H9 (cell line): ENCODE results near the gene HEPN1. TPM values are rescaled to one million over a fixed set of nuclear protein-coding genes. Genes with fewer than 3 reads are reported as not detected.

Experiments
- DNase-seq: peaks from one replicate; pipeline ENCODE4 v3.0.0-alpha.2; 2017
- H2AFZ ChIP-seq: one replicate; pipeline ENCODE4 v1.6.1; 2013; ENCODE audit warnings: mild to moderate bottlenecking, low read length, control low read depth, moderate library complexity
- H2AK5ac ChIP-seq: 2 replicates; pipeline ENCODE4 v1.6.1; 2013; ENCODE audit warnings: low read length, control low read depth, mixed read lengths; ENCODE audit not compliant: insufficient read length
- H2BK120ac ChIP-seq: one replicate; pipeline ENCODE4 v1.6.1; 2013; ENCODE audit warnings: low read depth, mild to moderate bottlenecking, low read length, control low read depth, inconsistent platforms; ENCODE audit not compliant: poor library complexity, severe bottlenecking
- H2BK12ac ChIP-seq: 2 replicates; pipeline ENCODE4 v1.6.1; 2013; ENCODE audit warnings: low read length, control low read depth, mixed read lengths, low read depth; ENCODE audit not compliant: insufficient read length
- H2BK15ac ChIP-seq: 2 replicates; pipeline ENCODE4 v1.6.1; 2013; ENCODE audit warnings: low read depth, low read length, control low read depth
- H2BK20ac ChIP-seq: one replicate; pipeline ENCODE4 v1.6.1; 2013; ENCODE audit warnings: low read depth, mild to moderate bottlenecking, low read length, control low read depth, inconsistent platforms; ENCODE audit not compliant: poor library complexity, severe bottlenecking
- H2BK5ac ChIP-seq: 2 replicates; pipeline ENCODE4 v1.6.1; 2013; ENCODE audit warnings: low read length, control low read depth, mixed read lengths; ENCODE audit not compliant: insufficient read length
- H3K14ac ChIP-seq: 2 replicates; pipeline ENCODE4 v1.6.1; 2013; ENCODE audit warnings: low read length, control low read depth; ENCODE audit not compliant: insufficient read depth
- H3K18ac ChIP-seq: 2 replicates; pipeline ENCODE4 v1.6.1; 2013; ENCODE audit warnings: low read depth, mild to moderate bottlenecking, mixed read lengths, low read length, control low read depth; ENCODE audit not compliant: insufficient read length
- H3K23ac ChIP-seq: 2 replicates; pipeline ENCODE4 v1.6.1; 2013; ENCODE audit warnings: low read length, control low read depth, mixed read lengths, low read depth; ENCODE audit not compliant: insufficient read length
- H3K23me2 ChIP-seq: 2 replicates; pipeline ENCODE4 v1.6.1; 2013; ENCODE audit warnings: low read depth, mild to moderate bottlenecking, mixed read lengths, low read length, control low read depth; ENCODE audit not compliant: insufficient read length, poor library complexity, severe bottlenecking
- H3K27ac ChIP-seq: 2 replicates; pipeline ENCODE4 v1.5.1; 2013; ENCODE audit warnings: low read length, control low read depth, mixed read lengths, low read depth; ENCODE audit not compliant: insufficient read length
- H3K27me3 ChIP-seq: 2 replicates; pipeline ENCODE4 v1.6.1; 2013; ENCODE audit warnings: low read length, control low read depth, inconsistent platforms; ENCODE audit not compliant: insufficient read depth
- H3K4ac ChIP-seq: 2 replicates; pipeline ENCODE4 v1.6.1; 2013; ENCODE audit warnings: low read depth, mild to moderate bottlenecking, control low read depth, inconsistent platforms, low read length, moderate library complexity
- H3K4me1 ChIP-seq: 2 replicates; pipeline ENCODE4 v1.6.1; 2013; ENCODE audit warnings: low read length, control low read depth, inconsistent platforms; ENCODE audit not compliant: insufficient read depth
- H3K4me2 ChIP-seq: 2 replicates; pipeline ENCODE4 v1.6.1; 2013; ENCODE audit warnings: low read length, control low read depth, mixed read lengths; ENCODE audit not compliant: insufficient read length, insufficient read depth
- H3K56ac ChIP-seq: 2 replicates; pipeline ENCODE4 v1.6.1; 2013; ENCODE audit warnings: low read depth, mild to moderate bottlenecking, mixed read lengths, low read length, control low read depth; ENCODE audit not compliant: insufficient read length
- H3K79me1 ChIP-seq: 2 replicates; pipeline ENCODE4 v1.6.1; 2013; ENCODE audit warnings: low read depth, mild to moderate bottlenecking, moderate library complexity, low read length, control low read depth, inconsistent platforms; ENCODE audit not compliant: insufficient read depth, poor library complexity, severe bottlenecking
- H3K79me2 ChIP-seq: 2 replicates; pipeline ENCODE4 v1.6.1; 2013; ENCODE audit warnings: low read length, control low read depth, inconsistent platforms; ENCODE audit not compliant: insufficient read depth
- H3K9ac ChIP-seq: 2 replicates; pipeline ENCODE4 v1.6.1; 2013; ENCODE audit warnings: low read length, control low read depth, mixed read lengths; ENCODE audit not compliant: insufficient read length; ENCODE audit errors: extremely low read depth
- H3K9me3 ChIP-seq: one replicate; pipeline ENCODE4 v1.6.1; 2013; ENCODE audit warnings: low read depth, low read length, inconsistent platforms; ENCODE audit not compliant: control insufficient read depth
- H3T11ph ChIP-seq: one replicate; pipeline ENCODE4 v1.6.1; 2013; ENCODE audit warnings: mild to moderate bottlenecking, low read length, control low read depth, inconsistent platforms
- H4K20me1 ChIP-seq: one replicate; pipeline ENCODE4 v1.6.1; 2013; ENCODE audit not compliant: control insufficient read depth, insufficient read length, insufficient read depth
- H4K5ac ChIP-seq: 2 replicates; pipeline ENCODE4 v1.6.1; 2013; ENCODE audit warnings: low read depth, mild to moderate bottlenecking, mixed read lengths, low read length, control low read depth; ENCODE audit not compliant: insufficient read length
- H4K8ac ChIP-seq: replicated peaks from 2 replicates; pipeline ENCODE4 v1.6.1; 2013; ENCODE audit warnings: low read length, control low read depth, mixed read lengths, low read depth; ENCODE audit not compliant: insufficient read length
- H4K91ac ChIP-seq: 2 replicates; pipeline ENCODE4 v1.6.1; 2013; ENCODE audit warnings: low read depth, mild to moderate bottlenecking, moderate library complexity, mixed read lengths, low read length, control low read depth; ENCODE audit not compliant: insufficient read length
- H3K27ac Mint-ChIP-seq, 3 experiments: 2 replicates in 2 of 3; 3 replicates in 1 of 3; pipeline ENCODE4 v1.8.0; 2020 to 2021; ENCODE audit warnings: mixed read lengths in 3 of 3, mild to moderate bottlenecking in 1 of 3, moderate library complexity in 1 of 3
- H3K27me3 Mint-ChIP-seq: 2 replicates; pipeline ENCODE4 v1.8.0; 2021; ENCODE audit warnings: low read depth, mild to moderate bottlenecking, moderate library complexity, mixed read lengths
- H3K36me3 Mint-ChIP-seq, 3 experiments: 2 replicates in 2 of 3; 3 replicates in 1 of 3; pipeline ENCODE4 v1.8.0; 2020 to 2021; ENCODE audit warnings: low read depth in 3 of 3, mixed read lengths in 3 of 3; ENCODE audit not compliant: insufficient read depth in 1 of 3
- H3K4me1 Mint-ChIP-seq, 2 experiments: 2 replicates each; pipeline ENCODE4 v1.8.0; 2020; ENCODE audit warnings: mixed read lengths in 2 of 2
- H3K4me3 Mint-ChIP-seq, 2 experiments: 2 replicates in 1 of 2; 3 replicates in 1 of 2; pipeline ENCODE4 v1.8.0; 2020 to 2021; ENCODE audit warnings: mild to moderate bottlenecking in 2 of 2, mixed read lengths in 2 of 2, moderate library complexity in 1 of 2
- H3K9me3 Mint-ChIP-seq, 2 experiments: 2 replicates in 1 of 2; 3 replicates in 1 of 2; pipeline ENCODE4 v1.8.0; 2020; ENCODE audit warnings: mild to moderate bottlenecking in 2 of 2, mixed read lengths in 2 of 2, moderate library complexity in 1 of 2
- CTCF ChIP-seq: fragments of 200-600 bp; sonication (generic); conservative IDR thresholded peaks from 3 replicates; pipeline ENCODE4 v1.8.0; 2021; ENCODE audit warnings: antibody characterized with exemption, mild to moderate bottlenecking
- WGBS: extraction: QIAGEN DNeasy Blood & Tissue Kit; methylation state at CpG from one replicate; pipeline ENCODE4 v1.1.7; 2013; ENCODE audit warnings: missing lambda C conversion rate, low lambda C conversion rate, mixed read lengths; ENCODE audit not compliant: insufficient read length; ENCODE audit errors: extremely low coverage; 5-methylcytosine and 5-hydroxymethylcytosine counted together
- total RNA-seq: library from RNA; stranded (reverse); gene quantifications from 2 replicates; pipeline ENCODE4 v1.2.1, GENCODE V29; 2021

The HEPN1 gene
- total RNA-seq, 1 experiment from 2014 or later = not detected

DNA sequence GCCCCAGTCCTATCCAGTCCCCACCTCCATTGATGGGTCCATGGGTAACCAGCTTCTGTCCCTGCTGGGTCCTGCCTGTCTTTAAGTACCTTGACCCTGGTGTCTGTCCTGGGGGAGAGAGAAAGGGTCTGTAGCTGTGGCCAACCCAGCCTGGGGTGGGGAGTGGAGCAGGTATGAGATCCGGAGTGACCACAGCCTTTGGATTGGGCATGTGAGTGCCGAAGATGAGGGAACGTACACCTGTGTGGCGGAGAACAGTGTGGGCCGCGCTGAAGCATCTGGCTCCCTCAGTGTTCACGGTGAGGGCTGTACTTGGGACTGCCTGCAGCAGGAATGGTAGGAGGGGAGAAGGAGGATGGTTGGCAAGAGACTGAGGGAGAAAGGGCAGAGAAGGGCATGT is 48.6 kb upstream of the HEPN1 start:
- no peak overlapping the region for H2BK120ac ChIP-seq
- H3K9ac ChIP-seq = no peak overlapping the region
- no peak overlapping the region for H2AK5ac ChIP-seq
- no peak overlapping the region for H4K5ac ChIP-seq
- no peak for DNase-seq
- no peak overlapping the region for H2AFZ ChIP-seq
- Mint-ChIP-seq H3K4me1 (peaks cover 4 to 33% of the 10 kb centered on the region in 2 experiments), H3K9me3 (no peaks in the 10 kb centered on the region; a peak in 3 of 5 replicates), H3K27me3 (peaks cover 100% of the 10 kb centered on the region), H3K27ac (no peak overlapping the region), H3K4me3 (no peak overlapping the region), H3K36me3 (no peaks in the 10 kb centered on the region; a peak in 2 of 7 replicates)
- H4K20me1 ChIP-seq = no peaks in the 10 kb centered on the region
- no peaks in the 10 kb centered on the region for H3K79me2 ChIP-seq
- no peak overlapping the region for H2BK20ac ChIP-seq
- no peak for TF ChIP-seq CTCF
- peaks cover 3% of the 10 kb centered on the region for H3K23me2 ChIP-seq
- no peak overlapping the region for H2BK15ac ChIP-seq
- H3K79me1 ChIP-seq = no peaks in the 10 kb centered on the region
- no peak overlapping the region for H2BK5ac ChIP-seq
- peaks cover 70% of the 10 kb centered on the region for H3K27me3 ChIP-seq
- no peak overlapping the region for H4K8ac ChIP-seq
- H3K9me3 ChIP-seq = no peaks in the 10 kb centered on the region
- no peak overlapping the region for H3K4ac ChIP-seq
- WGBS = no CpG with 5 or more reads among the region's 7 CpGs
- H3K14ac ChIP-seq = no peak overlapping the region
- no peak overlapping the region for H3K23ac ChIP-seq
- no peak overlapping the region for H3K18ac ChIP-seq
- no peak overlapping the region for H3T11ph ChIP-seq
- H3K27ac ChIP-seq = no peak overlapping the region
- no peak overlapping the region for H2BK12ac ChIP-seq
- H3K4me1 ChIP-seq = no peaks in the 10 kb centered on the region
- no peak overlapping the region for H4K91ac ChIP-seq
- no peak overlapping the region for H3K56ac ChIP-seq
- no peak overlapping the region for H3K4me2 ChIP-seq
